ENCODE data around the gene C6orf136.

GRCh38 chr6:30696432-30696831 is 49.5 kb downstream of the C6orf136 start:
- TF ChIP-seq CTCF (IDR thresholded peaks at IDR 0.05 in 2 of 3, conservative IDR thresholded peaks at IDR 0.05 in 1 of 3; ENCODE audit: control insufficient read depth in 2 of 3, extremely low read depth in 1 of 3, insufficient read depth in 1 of 3, low read depth in 3 of 3, low read length in 3 of 3) (no peak), SPI1 (IDR thresholded peaks at IDR 0.05; ENCODE audit: borderline replicate concordance, insufficient read depth, low read depth, low read length) (no peak)
